ENCODE results near the gene ISG20L2.

- TF ChIP-seq POLR2A (IDR thresholded peaks at IDR 0.05), result no peak
- no peak for TF ChIP-seq CTCF (IDR thresholded peaks at IDR 0.05)
- TF ChIP-seq POLR2AphosphoS5 (IDR thresholded peaks at IDR 0.05), result no peak
- no peak for TF ChIP-seq EP300 (IDR thresholded peaks at IDR 0.05)
Observed at GRCh38 chr1:156717351-156717750, 11.2 kb downstream of the ISG20L2 start.
